HG02798 (cell line): ENCODE measurements around the gene KHSRP.

Experiments
- ATAC-seq: cut with Tn5 transposase; IDR thresholded peaks from one replicate; pipeline ENCODE4 v1.9.1; 2021; ENCODE audit warnings: mild to moderate bottlenecking; ENCODE audit not compliant: unreplicated experiment, poor library complexity

KHSRP gene, protein sequence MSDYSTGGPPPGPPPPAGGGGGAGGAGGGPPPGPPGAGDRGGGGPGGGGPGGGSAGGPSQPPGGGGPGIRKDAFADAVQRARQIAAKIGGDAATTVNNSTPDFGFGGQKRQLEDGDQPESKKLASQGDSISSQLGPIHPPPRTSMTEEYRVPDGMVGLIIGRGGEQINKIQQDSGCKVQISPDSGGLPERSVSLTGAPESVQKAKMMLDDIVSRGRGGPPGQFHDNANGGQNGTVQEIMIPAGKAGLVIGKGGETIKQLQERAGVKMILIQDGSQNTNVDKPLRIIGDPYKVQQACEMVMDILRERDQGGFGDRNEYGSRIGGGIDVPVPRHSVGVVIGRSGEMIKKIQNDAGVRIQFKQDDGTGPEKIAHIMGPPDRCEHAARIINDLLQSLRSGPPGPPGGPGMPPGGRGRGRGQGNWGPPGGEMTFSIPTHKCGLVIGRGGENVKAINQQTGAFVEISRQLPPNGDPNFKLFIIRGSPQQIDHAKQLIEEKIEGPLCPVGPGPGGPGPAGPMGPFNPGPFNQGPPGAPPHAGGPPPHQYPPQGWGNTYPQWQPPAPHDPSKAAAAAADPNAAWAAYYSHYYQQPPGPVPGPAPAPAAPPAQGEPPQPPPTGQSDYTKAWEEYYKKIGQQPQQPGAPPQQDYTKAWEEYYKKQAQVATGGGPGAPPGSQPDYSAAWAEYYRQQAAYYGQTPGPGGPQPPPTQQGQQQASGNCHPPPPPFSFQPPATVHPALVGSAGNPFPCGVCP

DNA sequence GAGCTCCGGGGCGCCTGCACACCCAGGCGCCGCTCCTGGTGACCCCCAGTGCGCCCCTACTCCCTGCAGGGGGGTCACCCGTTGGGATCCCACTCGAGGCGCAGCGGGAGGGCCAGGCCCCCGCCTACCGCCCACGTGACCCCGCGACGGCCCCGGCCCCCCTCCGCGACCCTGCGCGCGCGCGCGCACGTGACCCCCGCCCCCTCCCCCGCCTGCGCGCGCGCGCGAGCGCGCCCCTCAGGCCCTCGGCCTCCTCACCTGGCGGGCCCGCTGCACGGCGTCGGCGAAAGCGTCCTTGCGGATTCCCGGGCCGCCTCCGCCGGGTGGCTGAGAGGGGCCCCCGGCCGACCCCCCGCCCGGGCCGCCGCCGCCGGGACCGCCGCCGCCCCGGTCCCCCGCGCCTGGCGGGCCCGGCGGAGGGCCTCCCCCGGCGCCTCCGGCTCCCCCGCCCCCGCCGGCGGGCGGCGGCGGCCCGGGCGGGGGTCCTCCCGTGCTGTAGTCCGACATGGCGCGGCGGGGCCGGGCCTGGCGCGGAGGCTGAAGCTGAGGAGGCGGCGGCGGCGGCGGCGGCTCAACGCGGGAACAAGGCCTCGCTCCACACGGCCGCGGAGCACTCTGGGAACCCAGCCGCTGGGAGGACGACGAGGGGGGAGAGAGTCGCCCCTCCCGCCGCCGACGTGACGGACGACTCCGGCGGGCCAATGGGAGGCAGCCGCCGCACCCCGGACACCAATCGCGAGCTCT, at the start of gene KHSRP:
Gene KHSRP, minus strand, starts transcription at position 617 of the 744 bp plus-strand sequence. Its CDS starts 110 bp downstream, at position 507.
- no peak for ATAC-seq

DNA sequence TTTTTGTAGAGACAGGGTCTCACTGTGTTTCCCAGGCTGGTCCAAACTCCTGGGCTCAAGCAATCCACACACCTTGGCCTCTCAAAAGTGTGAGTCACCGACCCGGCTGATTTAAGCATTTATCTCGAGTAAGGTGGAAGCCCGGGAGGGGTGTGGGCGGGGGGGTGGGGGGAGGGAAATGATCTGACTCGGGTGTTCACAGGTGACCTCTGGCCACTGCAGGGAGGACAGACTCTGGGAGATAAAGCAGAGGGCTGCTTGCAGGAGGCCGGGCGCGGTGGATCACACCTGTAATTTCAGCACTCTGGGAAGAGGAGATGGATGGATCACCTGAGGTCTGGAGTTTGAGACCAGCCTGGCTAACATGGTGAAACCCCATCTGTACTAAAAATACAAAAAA, 49.0 kb upstream of the KHSRP start:
- no peak for ATAC-seq

DNA sequence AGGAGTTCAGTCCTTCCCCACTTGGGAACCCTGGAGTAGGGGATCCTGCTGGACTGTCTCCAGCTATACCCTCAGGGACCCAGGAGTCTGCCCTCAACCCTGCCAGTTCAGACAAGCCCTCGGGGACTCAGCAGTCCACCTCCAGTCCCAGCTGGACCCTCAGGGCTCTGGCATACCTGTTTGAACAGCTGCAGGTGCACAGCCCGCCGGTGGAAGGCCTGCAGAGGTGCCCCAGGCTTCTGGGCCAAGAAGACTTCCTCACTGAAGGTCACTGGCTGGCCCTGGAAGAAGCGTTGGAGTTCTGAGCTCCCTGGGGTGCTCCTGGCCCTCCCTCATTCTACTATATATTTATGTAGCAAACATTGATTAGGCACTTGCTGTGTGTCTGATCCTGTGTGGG, 48.1 kb upstream of the KHSRP start:
- no peak for ATAC-seq

- ATAC-seq: no peak
Measured at GRCh38 chr19:6471076-6471475, 46.5 kb upstream of the KHSRP start.

DNA sequence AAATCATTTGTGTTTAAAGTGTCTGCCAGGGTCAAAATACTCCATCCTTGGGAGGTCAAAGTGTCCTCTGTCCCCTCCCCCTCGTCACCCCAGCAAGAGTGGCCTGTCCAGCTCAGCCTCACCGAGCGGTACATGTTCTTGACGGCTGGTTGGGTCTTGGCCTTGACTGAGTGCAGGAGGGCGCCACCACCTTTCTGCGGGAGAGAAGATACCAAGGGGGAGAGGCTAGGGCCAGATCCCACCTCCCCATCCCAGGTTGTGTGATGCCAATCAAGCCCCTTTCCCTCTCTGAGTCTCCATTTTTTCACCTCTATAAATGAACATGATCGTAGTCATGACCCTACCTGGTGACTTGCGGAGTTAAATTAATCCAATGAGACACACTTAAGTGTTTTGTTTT, 45.6 kb upstream of the KHSRP start:
- no peak for ATAC-seq

- ATAC-seq: no peak
Measured at GRCh38 chr19:6467384-6467783, 42.8 kb upstream of the KHSRP start.

- no peak for ATAC-seq
Measured at GRCh38 chr19:6466526-6467248, 42.1 kb upstream of the KHSRP start.

GRCh38 chr19:6465663-6466062, 41.1 kb upstream of the KHSRP start:
- no peak for ATAC-seq

DNA sequence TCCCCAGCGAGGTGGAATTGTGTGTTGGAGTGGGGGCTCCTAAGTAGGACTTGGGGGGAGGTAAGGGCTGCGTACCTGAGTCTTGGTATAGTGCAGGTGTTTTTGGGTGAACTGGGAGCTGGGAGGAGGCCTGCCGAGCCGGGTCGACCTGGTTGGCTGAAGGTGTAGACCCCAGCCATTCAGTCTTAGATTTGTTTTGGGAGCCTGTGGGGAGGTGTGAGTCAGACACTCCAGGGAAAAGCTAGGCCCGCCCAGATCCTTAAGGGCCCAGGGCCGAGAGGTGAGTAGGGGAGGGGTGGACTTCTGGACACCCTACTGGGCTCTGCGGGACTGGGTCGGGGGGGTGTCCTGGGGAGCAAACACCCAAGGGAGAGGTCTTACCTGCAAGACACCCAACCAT, 40.4 kb upstream of the KHSRP start:
- no peak for ATAC-seq

- ATAC-seq: no peak
Measured at GRCh38 chr19:6464070-6464873, 39.7 kb upstream of the KHSRP start, which contains the start of gene CRB3. Gene CRB3 (plus strand): TSS chr19:6464271. CDS start chr19:6464702, 431 bp downstream.

DNA sequence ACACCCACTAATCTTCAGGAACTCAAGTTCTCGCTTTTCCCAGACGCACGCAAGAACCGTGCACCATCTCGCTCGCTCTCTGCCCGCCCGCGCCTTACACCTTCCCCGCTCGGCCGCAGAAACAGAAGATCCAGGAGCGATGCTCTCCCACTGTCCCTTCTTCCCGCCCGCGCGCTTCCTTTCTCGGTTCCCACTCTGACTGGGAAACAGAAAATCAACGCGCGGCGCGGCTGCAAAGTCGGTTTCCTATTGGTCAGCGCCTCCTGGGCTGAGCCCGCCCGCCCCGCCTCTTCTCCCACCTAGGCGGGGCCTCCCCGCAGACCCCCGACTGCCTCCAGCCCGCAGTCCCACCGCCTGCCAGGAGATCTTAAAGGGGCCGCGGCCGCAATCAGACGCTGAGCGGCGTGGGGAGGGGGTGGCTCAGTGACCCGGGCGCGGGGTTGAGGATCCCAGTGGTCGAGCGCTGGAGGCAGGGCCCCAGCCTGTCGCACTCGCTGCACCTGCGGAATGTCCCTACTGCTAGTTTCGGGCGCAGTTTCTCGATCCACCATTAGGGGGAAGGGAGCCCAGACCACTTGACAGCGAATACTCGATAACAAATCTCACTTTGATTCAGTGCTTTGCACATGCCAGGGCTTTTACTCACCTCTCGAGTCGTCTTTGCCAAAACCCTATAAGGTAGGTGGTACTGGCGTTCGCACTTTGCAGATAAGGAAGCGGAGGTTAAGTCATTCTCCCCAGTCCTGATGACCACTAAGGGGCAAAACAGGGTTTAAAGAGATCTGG, 35.7 kb upstream of the KHSRP start:
- peak; percentile 83 for ATAC-seq

DNA sequence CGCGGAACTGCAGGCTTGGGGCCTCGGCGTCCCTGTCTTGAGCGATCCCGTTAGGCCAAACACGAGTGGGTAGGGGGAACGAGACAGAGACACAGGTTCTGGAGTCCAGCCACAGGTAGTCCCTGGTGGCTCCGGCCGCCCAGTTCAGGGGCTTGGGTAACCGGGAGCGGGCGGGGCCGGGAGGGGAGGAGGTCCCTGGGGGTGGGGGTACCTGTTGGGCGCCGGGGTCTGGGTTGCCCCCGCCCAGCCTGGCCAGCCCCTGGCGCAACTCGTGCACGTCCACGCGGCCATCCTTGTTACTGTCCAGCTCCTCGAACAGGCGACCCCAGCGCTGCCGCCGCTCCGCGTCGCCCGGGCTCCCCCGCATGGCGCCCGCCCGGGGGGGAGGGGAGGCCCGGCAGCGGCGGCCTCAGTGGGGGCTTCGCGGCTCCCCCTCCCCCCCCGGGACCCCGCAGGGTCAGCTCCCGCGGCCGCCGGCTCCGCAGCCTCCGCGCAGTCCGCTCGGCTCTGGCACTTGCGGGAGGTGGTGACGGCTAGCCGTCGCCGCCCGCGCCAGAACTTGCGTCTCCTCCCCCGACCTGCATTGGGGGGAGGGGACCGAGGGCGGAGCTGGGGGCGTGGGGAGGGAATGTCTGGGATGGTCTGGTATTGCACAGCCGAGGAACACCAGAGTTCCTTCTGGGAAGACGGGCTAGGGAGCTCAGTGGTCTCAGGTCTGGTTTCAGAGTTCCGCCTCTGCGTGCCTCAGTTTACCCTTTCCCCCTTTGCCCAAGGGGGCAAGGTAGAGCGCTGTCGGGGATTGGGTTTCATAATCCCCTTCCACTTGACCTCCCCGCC, 34.9 kb upstream of the KHSRP start, which contains the start of gene SLC25A23:
Gene SLC25A23, minus strand, starts transcription at position 531 of the 837 bp plus-strand sequence. Its CDS starts 164 bp downstream, at position 367.
- peak; percentile 39 for ATAC-seq

GRCh38 chr19:6458695-6459261, 34.2 kb upstream of the KHSRP start:
- ATAC-seq: no peak

GRCh38 chr19:6457958-6458694, 33.5 kb upstream of the KHSRP start:
- ATAC-seq: no peak

DNA sequence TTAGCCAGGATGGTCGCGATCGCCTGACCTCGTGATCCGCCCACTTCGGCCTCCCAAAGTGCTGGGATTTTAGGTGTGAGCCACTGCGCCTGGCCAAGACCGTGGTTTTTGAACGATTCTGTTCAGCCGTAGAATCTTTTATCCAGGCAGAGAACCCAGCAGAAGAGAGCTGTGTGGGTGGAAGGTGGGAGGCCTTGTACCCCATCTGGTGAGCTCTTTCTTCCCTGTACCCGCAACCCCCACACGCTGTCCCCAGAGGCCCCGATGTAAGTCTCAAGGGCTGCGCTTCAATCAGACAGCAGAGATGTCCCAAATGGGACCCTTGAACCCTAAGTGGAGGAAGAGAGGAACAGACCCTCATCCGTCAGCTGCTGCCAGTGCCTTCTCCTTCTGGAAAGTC, 31.3 kb upstream of the KHSRP start:
- no peak for ATAC-seq

DNA sequence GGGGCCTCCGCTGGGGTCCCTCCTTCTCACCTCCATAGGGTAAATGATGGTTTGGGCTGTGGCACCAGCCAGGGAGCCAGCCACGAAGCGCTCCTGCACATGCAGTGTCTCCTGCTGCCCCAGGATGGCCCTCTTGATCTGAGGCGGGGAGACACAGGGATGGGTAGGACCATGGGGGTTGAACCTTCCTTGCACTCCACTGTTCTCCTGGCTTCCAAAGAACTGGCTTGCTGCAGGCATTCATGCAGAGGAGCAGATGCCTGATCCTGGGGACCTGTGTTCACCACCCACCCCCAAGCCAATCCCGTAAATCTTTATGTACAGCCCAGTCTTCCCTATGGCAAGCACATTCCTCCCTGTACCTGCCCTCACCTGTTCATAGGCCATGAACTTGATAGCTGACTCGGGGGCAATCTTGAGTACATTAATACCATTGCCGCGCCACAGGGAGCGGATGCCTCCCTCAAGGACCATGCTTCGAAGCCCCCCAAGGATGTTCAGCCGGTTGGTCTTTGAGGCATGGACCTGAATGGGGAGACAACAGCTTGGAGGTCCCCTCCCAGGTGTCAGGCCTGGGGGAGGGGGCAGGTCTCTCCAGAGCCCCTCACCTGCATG, 29.4 kb upstream of the KHSRP start:
- ATAC-seq: no peak
